Measurements from ENCODE around the gene LENG1.

The LENG1 gene

DNA sequence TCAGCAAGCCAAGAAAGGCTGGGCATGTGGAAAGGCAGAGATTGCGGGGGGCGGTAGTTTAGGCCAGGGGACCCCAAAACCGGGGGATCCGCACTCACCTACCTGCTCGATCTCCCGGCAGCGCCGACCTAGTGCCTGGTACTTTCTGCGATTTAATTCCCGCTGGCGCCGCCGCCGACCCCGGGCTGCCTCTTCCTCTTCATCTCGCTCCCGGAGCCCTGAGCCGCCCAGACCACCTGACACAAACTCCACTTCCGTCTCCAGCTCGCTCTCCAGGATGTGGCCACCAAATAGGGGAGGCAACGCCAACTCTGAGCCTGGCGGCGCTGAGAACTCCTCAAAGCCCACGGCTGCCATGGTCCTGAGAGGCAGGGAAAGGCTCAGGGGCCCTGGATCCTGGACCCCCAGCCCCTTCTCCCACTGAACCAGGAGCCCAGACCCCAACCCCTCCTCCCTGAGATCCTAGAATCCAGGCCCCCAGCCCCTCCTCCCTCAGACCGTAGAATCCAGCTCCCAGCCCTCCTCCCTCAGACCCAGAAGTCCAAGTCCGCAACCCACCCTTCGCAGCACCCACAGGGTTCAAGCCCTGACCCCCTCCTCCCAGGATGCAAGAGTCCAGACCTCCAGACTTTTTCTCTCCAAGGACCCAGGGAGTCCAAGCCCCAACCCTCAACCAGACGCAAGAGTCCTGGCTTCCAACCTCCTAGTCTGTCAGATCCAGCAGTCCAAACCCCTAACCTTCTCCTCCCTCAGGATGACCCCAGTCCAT lies 45.0 kb downstream of the LENG1 start:
- DNase-seq (ENCODE audit: extremely low read depth in 1 of 2, low read depth in 1 of 2), result peak in 1 of 2 donors; percentile 33

DNA sequence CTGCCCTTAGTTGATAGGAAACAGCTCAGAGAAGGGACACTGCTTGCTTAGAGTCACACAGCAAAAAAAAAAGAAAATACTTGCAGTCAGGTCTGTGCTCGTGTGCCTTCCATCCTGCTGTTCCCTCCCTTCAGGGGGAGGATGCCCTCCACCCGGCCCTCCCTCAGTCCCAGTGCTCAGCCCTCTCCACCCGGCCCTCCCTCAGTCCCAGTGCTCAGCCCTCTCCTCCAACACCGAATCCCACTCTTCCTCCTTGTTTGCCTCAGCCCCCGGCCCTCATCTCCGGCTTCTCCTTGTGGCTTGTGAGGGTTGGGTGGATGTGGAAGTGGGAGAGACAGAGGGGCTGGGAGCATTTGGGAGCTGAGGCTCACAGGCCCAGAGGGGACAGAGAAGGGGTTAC lies 49.9 kb downstream of the LENG1 start:
- no peak for DNase-seq (ENCODE audit: extremely low read depth in 1 of 2, low read depth in 1 of 2)

DNA sequence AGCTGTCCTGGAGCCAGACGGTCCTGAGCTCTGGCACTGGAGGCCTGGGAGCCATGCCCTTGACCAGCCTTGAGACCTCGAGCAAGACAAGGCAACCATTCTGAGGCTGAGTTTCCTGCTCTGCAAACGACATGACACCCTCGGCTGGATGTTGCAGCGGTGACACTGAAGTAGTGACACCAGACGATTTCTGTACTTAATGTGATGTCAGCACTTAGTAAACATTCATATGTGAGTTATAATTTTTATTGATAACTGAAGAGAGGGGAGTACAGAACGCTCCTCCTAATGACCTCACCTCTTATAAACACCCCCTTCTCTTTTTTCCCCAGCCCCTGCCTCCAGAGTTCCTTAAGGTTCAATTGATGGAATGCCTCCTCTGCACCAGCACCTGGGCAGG lies 51.0 kb downstream of the LENG1 start:
- no peak for DNase-seq (ENCODE audit: extremely low read depth in 1 of 2, low read depth in 1 of 2)

GRCh38 chr19:54107876-54108490 lies 51.5 kb downstream of the LENG1 start:
- no peak for DNase-seq (ENCODE audit: extremely low read depth in 1 of 2, low read depth in 1 of 2)

DNA sequence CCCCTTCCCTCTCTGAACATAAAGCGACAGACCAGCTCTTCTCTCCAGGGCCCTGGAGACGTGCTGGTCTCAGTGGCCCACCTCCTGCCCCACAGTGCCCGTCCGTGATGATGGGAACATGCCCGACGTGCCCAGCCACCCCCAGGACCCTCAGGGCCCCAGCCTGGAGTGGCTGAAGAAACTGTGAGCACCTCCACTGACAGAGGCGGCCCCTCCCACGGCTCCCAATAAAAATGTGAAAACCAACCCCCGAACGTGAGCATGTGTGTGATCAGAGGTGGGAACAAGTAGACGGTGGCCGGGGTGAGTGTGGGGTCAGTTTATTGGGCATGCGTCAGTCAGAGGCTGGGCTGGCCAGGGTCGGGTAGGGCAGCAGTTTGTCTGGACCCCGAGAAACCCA lies 52.8 kb downstream of the LENG1 start:
- no peak for DNase-seq (ENCODE audit: extremely low read depth in 1 of 2, low read depth in 1 of 2)

GRCh38 chr19:54105796-54106195 lies 53.7 kb downstream of the LENG1 start:
- DNase-seq (ENCODE audit: extremely low read depth in 1 of 2, low read depth in 1 of 2), result no peak
